Nephron (organoid): ENCODE results near the gene SLC2A3.

Experiments
- H3K27ac Mint-ChIP-seq, 3 experiments: 2 replicates each; pipeline ENCODE4 v1.8.0; 2020; ENCODE audit warnings: mixed read lengths in 3 of 3, mild to moderate bottlenecking in 2 of 3, moderate library complexity in 1 of 3
- H3K27me3 Mint-ChIP-seq: 2 replicates; pipeline ENCODE4 v1.8.0; 2021; ENCODE audit warnings: low read depth, mild to moderate bottlenecking, moderate library complexity, mixed read lengths
- H3K36me3 Mint-ChIP-seq: 2 replicates; pipeline ENCODE4 v1.8.0; 2020; ENCODE audit warnings: low read depth, mixed read lengths
- H3K4me1 Mint-ChIP-seq: 2 replicates; pipeline ENCODE4 v1.8.0; 2020; ENCODE audit warnings: mixed read lengths
- H3K4me3 Mint-ChIP-seq, 3 experiments: 2 replicates each; pipeline ENCODE4 v1.8.0; 2020; ENCODE audit warnings: mild to moderate bottlenecking in 3 of 3, mixed read lengths in 3 of 3, moderate library complexity in 2 of 3
- H3K9me3 Mint-ChIP-seq: 2 replicates; pipeline ENCODE4 v1.8.0; 2020; ENCODE audit warnings: mixed read lengths
- TF ChIP-seq, protein P1 (sequence below), 3 experiments: fragments of 200-600 bp; sonication (generic); IDR thresholded peaks; one replicate each; pipeline ENCODE4 v1.5.0; 2021; ENCODE audit warnings: antibody characterized with exemption in 3 of 3; ENCODE audit not compliant: unreplicated experiment in 3 of 3

The SLC2A3 gene

DNA sequence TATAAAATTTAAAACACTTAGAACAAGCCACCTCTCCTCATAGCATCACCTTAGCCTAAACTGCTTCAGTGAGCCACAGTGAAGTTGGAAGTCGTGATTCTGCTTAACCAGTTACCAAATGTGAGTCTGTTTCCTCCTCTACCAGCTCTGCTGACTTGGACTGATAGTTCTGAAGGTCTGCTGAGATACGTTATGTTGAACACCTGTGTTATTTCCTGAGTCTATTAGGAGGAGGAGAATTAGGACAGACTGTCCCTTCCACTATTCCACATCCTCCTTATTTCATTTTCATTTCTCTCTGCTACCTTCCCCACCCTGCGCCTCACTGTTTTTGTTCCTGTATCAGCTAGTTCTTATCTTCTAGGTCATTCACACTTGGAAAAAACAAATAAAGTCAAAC is 65.7 kb downstream of the SLC2A3 start:
- peaks cover 2% of the 10 kb centered on the region for H3K9me3 Mint-ChIP-seq
- no peaks in the 10 kb centered on the region for H3K4me1 Mint-ChIP-seq
- H3K27me3 Mint-ChIP-seq = no peaks in the 10 kb centered on the region
- no peaks in the 10 kb centered on the region for H3K36me3 Mint-ChIP-seq
- TF ChIP-seq, protein P1, sequence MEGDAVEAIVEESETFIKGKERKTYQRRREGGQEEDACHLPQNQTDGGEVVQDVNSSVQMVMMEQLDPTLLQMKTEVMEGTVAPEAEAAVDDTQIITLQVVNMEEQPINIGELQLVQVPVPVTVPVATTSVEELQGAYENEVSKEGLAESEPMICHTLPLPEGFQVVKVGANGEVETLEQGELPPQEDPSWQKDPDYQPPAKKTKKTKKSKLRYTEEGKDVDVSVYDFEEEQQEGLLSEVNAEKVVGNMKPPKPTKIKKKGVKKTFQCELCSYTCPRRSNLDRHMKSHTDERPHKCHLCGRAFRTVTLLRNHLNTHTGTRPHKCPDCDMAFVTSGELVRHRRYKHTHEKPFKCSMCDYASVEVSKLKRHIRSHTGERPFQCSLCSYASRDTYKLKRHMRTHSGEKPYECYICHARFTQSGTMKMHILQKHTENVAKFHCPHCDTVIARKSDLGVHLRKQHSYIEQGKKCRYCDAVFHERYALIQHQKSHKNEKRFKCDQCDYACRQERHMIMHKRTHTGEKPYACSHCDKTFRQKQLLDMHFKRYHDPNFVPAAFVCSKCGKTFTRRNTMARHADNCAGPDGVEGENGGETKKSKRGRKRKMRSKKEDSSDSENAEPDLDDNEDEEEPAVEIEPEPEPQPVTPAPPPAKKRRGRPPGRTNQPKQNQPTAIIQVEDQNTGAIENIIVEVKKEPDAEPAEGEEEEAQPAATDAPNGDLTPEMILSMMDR (IDR thresholded peaks at IDR 0.05; ENCODE audit: unreplicated experiment in 3 of 3) = no peak
- no peak overlapping the region for H3K27ac Mint-ChIP-seq
- no peak overlapping the region for H3K4me3 Mint-ChIP-seq
